GM12891 (cell line): ENCODE data around the gene NEK7.

Experiments
- PAX5 ChIP-seq: IDR thresholded peaks from 2 replicates; pipeline ENCODE4 v1.6.1; 2011; ENCODE audit warnings: low read length, moderate library complexity, mild to moderate bottlenecking; ENCODE audit not compliant: insufficient read depth, severe bottlenecking
- POLR2A ChIP-seq: IDR thresholded peaks from 2 replicates; pipeline ENCODE4 v1.6.1; 2011; ENCODE audit warnings: low read depth, low read length, control low read depth
- POLR2AphosphoS5 ChIP-seq: IDR thresholded peaks from 2 replicates; pipeline ENCODE4 v1.6.1; 2011; ENCODE audit warnings: low read depth, low read length, control low read depth

- no peak for TF ChIP-seq POLR2AphosphoS5
- TF ChIP-seq POLR2A: no peak
- no peak for TF ChIP-seq PAX5
Observed at GRCh38 chr1:198328458-198329032, 171.7 kb downstream of the NEK7 start.
